GM21717 (cell line): ENCODE results near the gene ALKBH8.
A peak's percentile ranks its signal among the peaks of the same experiment; 100 is the strongest.

Source experiments
- ATAC-seq: cut with Tn5 transposase; IDR thresholded peaks from one replicate; pipeline ENCODE4 v1.9.1; 2021; ENCODE audit warnings: mild to moderate bottlenecking, moderate library complexity; ENCODE audit not compliant: unreplicated experiment

Gene ALKBH8, protein sequence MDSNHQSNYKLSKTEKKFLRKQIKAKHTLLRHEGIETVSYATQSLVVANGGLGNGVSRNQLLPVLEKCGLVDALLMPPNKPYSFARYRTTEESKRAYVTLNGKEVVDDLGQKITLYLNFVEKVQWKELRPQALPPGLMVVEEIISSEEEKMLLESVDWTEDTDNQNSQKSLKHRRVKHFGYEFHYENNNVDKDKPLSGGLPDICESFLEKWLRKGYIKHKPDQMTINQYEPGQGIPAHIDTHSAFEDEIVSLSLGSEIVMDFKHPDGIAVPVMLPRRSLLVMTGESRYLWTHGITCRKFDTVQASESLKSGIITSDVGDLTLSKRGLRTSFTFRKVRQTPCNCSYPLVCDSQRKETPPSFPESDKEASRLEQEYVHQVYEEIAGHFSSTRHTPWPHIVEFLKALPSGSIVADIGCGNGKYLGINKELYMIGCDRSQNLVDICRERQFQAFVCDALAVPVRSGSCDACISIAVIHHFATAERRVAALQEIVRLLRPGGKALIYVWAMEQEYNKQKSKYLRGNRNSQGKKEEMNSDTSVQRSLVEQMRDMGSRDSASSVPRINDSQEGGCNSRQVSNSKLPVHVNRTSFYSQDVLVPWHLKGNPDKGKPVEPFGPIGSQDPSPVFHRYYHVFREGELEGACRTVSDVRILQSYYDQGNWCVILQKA

DNA sequence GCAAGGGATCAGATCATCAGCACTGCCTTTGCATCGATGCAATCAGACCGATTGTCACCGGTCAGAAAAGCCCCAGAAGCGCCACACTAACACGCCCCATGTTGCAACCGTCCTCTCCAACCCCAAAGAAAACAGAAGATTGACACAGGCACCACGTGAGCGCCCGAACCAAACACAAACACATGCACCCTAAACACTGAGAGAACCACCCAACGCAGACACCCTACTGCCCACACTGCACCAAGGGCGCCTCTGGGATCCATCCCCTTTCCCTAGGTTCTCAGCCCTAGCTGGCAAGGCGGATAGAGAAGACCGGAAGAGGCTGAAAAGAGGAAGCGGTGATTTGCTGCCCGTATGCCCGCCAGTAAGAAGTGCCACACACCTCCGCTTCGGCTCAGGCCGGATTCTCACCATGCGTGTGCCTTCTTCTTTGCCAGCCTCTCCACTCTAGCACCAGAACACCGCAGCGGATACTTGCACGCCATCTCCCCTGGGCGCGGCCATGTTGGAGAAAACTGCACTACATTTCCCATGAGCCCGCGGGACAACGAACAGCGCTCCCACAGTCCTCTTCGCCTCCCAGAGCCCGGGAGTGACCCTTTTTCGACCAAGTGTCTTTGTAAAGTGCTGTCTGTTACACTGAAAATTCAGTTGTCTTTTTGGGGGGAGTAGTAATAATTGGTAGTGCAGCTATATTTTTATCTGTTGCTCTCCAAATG, at the start of gene ALKBH8:
Gene ALKBH8, minus strand, starts transcription at position 517 of the 719 bp plus-strand sequence. CDS start 4,842 bp downstream, outside the sequence.
- ATAC-seq, result peak; percentile 86

DNA sequence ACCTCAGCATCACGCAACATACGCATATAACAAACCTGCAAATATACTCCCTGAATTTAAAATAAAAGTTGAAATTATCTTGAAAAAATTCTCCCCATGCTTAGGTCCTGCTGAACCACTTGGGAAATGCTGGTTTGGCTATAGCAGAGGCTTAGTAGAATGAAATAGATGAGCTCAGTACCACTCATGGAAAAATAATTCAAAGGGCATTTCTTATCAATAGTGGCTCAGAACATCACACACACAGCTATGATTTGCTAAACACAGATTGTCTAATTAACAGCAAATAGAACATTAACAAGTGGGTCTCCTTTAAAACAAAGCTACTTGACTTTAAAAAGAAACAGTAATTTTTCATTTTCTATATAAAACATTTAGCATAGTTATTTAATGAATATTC, 46.9 kb upstream of the ALKBH8 start:
- no peak for ATAC-seq

GRCh38 chr11:107609400-107610218, 44.1 kb upstream of the ALKBH8 start:
- ATAC-seq, result no peak

DNA sequence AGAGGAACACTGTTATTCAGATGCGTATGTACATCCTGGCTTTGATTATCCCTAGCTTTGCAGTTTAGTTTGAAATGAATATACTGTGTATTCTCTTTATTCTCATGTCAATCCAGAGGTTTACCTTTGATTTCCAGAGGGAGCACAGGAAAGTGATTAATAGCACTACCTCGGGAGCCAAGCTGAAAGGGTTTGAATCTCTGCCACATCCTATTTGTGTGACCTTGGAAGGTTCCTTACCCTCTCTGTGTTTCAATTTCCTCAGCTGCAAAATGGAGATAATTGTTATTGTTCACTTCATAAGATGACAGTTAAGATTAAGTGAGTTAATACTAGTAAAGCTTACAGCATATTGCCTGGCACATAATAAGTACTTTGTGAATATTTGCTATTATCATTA, 43.3 kb upstream of the ALKBH8 start:
- ATAC-seq, result no peak

DNA sequence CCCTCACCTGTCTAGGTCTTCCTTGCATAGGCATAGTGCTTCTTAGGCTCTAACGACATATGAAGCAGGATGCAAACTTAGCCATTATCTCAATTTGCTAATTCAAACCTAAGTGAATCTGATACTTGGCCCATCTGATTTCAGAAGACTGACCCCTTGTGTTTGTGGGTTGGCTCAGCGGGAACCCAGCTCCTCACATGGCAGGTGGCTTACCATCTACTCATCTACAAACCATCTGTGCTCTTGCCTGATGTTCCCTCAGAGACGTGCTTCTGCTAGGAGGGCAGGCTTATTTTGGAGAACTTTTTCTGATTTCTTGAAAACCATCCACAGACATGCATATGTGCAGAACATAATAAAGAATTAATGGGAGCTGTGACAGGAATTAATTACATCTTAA, 40.6 kb upstream of the ALKBH8 start:
- ATAC-seq, result no peak

DNA sequence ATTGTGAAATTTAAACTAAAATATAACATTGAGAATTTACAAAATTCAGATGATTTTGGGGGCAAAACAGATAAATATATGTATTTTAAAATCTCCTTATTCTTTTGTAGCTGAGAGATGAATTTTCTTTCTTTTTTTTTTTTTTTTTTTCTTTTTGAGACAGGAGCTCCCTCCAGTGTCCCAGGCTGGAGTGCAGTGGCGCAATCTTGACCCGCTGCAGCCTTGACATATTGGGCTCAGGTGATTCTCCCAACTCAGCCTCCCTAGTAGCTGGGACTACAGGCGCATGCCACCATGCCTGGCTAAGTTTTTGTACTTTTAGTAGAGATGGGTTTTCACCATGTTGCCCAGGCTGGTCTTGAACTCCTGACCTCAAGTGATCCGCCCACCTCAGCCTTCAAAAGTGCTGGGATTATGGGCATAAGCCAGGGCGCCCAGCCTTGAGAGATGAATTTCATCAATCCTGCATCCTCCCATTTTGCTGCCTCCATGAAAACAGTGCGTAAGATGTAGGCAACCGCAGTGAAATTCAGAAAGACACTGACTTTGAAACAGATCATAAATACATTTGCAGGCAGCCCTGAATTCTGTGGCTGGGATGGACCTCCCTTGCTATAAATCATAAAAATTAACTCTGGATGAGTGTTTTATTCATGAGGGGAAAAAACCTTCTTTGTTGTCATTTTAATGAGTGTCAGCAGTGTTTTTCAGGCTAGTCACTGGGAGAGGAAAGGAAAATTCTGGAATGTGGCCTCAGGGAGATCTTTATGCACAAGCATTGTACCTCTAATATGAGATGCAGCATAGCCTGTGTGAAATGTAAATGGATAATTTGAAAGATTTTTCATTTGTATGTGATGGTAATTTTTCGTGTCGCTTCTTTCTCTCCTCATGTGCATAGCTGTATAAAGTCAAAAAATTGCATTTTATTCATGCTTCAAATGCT, 39.8 kb upstream of the ALKBH8 start:
- ATAC-seq, result no peak

DNA sequence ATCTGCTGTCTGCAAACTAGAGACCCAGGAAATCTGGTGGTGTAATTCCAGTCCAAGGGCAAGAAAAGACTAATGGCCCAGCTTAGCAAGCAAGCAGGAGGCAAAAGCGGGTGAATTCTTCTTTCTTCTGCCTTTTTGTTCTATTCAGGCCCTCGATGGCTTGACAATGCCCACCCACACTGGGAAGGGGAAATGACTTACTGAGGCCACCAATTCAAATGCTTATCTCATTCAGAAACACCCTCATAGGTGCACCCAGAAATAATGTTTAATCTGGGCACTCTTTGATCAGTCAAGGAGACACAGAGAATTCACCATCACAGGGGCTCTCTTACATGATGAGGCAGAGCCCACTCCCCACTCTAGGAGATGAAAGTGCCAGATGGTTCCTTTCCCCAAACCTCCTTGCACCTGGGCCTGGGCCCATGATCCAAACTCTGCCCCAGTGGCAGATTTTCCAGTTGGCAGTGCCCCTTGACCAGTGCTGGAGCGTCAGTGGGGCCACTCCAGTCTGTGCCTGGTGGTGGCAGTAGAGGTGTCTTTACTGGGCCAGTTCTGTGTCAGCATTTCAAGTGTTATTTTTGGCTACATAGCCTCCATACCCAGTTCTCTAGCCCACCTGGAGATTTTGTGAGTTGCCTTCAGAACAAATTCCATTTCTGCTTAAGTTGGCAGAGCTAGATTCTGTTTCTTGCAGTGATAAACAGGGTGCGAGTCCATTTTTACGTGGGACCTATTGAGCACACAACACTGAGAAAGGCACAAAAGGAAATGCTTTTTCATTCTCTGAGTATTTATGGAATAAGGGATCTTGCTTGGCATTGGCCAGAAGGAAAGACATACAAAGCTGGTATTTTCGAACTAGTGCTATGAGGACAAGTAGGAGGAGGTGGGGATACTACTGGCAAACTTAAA, 32.9 kb upstream of the ALKBH8 start:
- ATAC-seq, result peak; percentile 88

- ATAC-seq, result no peak
Measured at GRCh38 chr11:107594736-107595135, 29.2 kb upstream of the ALKBH8 start.

DNA sequence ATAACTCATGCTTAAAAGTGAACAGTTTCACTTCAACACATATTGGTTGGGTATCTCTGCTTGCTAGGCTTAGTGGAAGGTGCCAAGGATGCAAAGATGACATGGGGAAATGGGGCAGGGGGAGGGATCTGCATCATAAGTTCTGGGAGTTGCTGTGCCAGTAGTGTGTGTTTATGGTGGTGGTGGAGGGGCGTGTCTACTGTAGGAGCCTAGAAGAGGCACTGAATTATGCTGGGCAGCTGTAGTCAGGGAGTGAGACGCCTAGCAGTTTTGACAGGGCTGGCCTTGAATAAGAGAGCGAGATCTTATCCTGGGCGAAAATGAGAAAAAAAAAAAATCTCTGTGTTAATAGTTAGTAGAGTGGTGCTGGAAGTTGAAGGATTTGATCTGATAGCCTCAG, 28.4 kb upstream of the ALKBH8 start:
- no peak for ATAC-seq

DNA sequence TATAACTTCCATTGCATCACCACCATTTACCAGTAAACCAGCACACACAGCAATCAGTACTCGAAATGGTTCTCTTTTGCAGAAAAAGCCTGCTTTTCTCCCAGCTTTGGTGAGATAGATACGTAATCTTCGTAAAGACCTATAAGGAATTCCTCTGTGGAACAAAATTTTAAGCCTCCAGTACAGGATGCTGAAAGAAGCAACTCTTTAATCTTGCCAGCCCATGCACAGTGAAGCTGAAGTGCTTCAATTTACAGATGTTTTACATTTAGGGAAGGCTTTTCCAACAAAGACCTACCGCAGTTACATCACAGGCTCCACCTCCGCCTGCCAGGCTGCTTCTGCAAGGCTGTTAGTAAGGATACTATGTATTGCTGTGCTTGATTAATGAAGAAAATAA, 27.3 kb upstream of the ALKBH8 start:
- ATAC-seq, result no peak

GRCh38 chr11:107592231-107592590, 26.7 kb upstream of the ALKBH8 start:
- ATAC-seq, result no peak

DNA sequence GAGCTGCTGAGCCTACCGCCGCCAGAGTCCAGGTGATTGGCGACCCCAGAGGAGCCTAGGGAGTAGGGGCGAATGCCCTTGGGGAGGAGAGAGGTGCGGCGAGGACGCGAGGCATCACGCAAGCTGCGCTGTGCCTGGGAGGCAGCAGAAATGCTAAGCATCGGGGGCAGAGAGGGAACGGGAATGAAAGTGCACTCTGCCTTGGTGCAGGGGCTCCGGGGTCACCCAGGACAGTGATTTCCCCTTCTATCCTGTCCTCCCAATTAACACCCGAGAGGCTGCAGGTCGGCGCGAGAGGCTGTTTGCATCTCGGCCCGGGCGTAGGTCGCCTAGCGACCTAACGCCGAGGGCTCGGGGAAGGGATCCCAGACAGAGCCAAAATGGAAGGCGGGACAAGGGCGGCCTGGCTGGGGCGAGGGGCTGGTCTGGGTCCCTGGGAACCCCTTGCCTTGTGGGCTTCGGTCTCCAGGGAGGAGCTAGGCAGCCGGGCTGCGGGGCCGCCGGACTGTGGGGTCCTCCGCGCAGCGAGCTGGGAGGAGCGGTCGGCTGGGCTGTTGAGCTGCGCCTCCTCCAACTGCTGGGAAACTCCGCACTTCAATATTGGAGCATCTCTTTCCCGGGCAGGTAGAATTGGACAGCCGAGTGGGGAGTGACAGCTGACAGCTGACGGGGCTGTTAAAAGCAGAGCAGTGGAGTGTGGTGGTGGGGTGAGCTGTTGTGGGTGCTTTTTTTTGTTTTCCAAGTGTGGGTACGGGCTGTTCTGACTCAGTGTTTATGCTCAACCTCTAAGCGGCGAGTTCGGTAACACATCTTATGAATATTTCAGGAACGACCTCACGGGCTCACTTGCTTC, 26.1 kb upstream of the ALKBH8 start:
- peak; percentile 29 for ATAC-seq

DNA sequence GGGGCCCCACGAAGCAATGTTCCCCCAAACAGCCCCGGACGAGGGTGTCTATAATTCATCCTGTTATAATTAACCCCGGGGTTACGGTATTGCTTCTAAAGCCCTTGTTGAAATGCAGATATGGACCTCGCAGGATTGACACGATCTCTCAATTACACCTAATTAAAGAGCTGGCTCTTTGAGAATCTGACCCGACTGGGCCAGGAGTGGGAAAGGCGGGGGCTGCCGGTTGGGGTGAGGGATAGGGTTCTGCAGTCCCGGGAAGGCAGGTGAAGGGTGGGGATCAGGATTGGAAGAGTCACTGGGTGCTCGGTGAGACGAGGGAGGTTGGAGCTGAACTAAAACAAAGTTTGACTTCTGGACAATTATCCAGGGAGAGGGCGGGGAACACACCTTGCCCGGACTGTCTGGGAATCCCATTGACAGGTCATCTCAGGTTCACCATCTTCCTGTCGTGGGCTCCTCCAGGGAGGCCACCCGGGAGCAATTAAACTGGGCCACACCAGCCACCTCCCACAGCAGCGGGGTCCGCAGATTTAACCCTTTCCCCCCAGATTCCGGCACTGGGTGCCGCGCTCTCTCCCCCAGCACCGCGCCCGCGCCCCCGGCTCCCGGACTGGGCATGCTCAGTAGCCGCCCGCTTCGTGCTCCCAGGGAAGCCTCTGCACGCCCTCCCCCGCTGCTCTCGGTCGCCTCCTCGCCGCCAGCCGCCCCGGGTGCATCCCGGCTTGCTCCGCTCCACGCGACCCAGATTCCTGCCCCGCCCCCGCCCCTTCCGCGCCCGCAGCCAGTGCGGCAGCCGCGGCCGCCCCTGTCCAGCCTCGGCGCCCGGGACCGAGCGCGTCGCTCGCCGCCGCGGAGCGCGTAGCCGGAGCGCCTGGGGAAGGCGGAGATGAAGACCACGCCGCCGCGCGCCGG, 25.2 kb upstream of the ALKBH8 start, which contains the start of gene ELMOD1:
Gene ELMOD1, plus strand, starts transcription at position 688 of the 918 bp plus-strand sequence. CDS start 27,043 bp downstream, outside the sequence.
- peak; percentile 48 for ATAC-seq

GRCh38 chr11:107587306-107587979, 21.9 kb upstream of the ALKBH8 start:
- ATAC-seq, result no peak

DNA sequence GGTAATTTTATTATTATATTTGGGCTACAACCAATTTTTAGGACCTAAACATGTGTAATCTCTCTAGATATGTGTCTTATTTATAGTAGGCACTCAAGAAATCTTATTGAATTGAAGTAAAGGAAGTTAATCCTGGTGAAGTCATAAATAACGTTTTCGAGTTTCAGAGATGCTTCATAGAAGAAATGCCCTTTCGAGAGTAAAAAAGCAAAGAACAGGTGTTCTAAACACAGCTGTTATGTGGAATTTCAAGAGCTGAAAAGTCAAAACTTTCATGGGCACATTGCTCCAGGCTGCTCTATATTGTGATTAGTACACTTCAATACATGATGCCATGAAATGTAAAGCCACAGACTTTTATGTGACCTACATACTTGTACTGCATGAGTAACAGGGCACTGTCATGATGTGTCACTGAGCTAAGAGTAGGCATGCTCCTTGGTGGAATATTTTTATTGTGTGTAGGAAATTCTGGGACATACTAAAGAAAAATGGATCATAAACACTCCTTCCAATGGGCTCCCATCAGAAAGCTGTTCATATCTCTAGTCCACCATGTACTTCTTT, 18.2 kb upstream of the ALKBH8 start:
- no peak for ATAC-seq

DNA sequence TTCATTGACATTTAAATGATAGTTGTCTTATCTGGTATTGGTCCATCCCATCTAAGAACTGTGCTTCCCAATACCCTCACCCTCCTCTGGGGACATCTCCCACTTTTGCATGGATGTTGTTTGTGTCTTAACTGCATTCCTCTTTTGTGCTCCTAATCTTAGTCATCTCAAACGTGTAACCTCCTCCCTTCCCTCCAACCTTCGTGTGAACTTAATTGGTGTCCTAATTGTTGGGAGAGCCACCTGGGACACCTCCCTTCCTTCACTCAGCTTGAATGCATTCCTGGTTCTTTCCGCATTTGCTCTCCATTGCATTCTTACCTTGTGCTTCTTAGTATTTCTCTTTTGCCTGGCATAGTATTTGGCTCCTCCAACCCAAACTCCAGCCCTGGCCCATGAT, 15.6 kb upstream of the ALKBH8 start:
- ATAC-seq, result no peak
